K562 (cell line): ENCODE results near the gene ZMYM2. TPM values are rescaled to one million over a fixed set of nuclear protein-coding genes. Genes with fewer than 3 reads are reported as not detected.

ENCODE experiments used
- ATAC-seq: fragments of 200-7000 bp; cut with Tn5 transposase; 3 replicates; pipeline ENCODE4 v1.9.1; 2020; ENCODE audit warnings: moderate library complexity
- BruUV-seq: library from RNA; stranded (reverse); fragments of 400-500 nt; replicated peaks from 2 replicates; lab custom pipeline; 2021; lab: Mats Ljungman, UMichigan
- CTCF ChIA-PET: fragments of 300-600 bp; formaldehyde crosslinking; extraction: SDS; loops from one replicate; lab custom pipeline; 2021; ENCODE audit warnings: low intra/inter-chr PET ratio; lab: Yijun Ruan, JAX
- POLR2A ChIA-PET: fragments of 300-600, 350-650 bp; sonication (Branson Sonifier 250); formaldehyde crosslinking; extraction: SDS; loops from one replicate; lab custom pipeline; 2021; ENCODE audit warnings: antibody characterized with exemption, inconsistent platforms; lab: Yijun Ruan, JAX
- DNase-seq, 4 experiments: peaks; one replicate each; pipeline versions ENCODE4 v3.0.0 to v3.0.0-alpha.2; 2011 to 2018; ENCODE audit warnings: low spot score in 3 of 4, mixed read lengths in 3 of 4; ENCODE audit errors: extremely low read depth in 1 of 4
- FAIRE-seq: peaks from 2 replicates; lab custom pipeline; 2011; peaks lifted over from hg19 to GRCh38; lab: Jason Lieb, UNC
- H2AFZ ChIP-seq: 2 replicates; pipeline ENCODE4 v1.6.0; 2011; ENCODE audit warnings: low read depth, low read length, control low read depth, inconsistent platforms
- H3K27ac ChIP-seq: fragments of 200-600 bp; 3 replicates; pipeline ENCODE4 v1.8.0; 2011; ENCODE audit warnings: low read depth, mild to moderate bottlenecking, control low read depth, inconsistent platforms, low read length, moderate library complexity, mixed read lengths; ENCODE audit errors: extremely low read depth
- H3K27me3 ChIP-seq, 2 experiments: fragments of 300-600 bp in 1 of 2; 2 replicates in 1 of 2; 3 replicates in 1 of 2; pipeline versions ENCODE4 v1.6.0 to v1.8.0; 2011; ENCODE audit warnings: inconsistent platforms in 2 of 2, low read length in 2 of 2, mild to moderate bottlenecking in 1 of 2, mixed read lengths in 1 of 2, moderate library complexity in 1 of 2; ENCODE audit not compliant: control insufficient read depth in 2 of 2, insufficient read depth in 2 of 2
- H3K36me3 ChIP-seq: fragments of 300-600 bp; 3 replicates; pipeline ENCODE4 v1.8.0; 2011; ENCODE audit warnings: mild to moderate bottlenecking, low read length, inconsistent platforms; ENCODE audit not compliant: control insufficient read depth, insufficient read depth
- H3K4me1 ChIP-seq, 2 experiments: fragments of 200-600 bp in 1 of 2; replicated peaks in 1 of 2; 2 replicates in 1 of 2; 3 replicates in 1 of 2; pipeline versions ENCODE4 v1.5.1 to v1.8.0; 2011; ENCODE audit warnings: inconsistent platforms in 2 of 2, low read length in 2 of 2, mild to moderate bottlenecking in 1 of 2, mixed read lengths in 1 of 2, moderate library complexity in 1 of 2; ENCODE audit not compliant: control insufficient read depth in 2 of 2, insufficient read depth in 2 of 2
- H3K4me2 ChIP-seq: 2 replicates; pipeline ENCODE4 v1.6.1; 2011; ENCODE audit warnings: low read length, control low read depth, inconsistent platforms, mixed read lengths; ENCODE audit not compliant: insufficient read depth
- H3K4me3 ChIP-seq: fragments of 200-600 bp; sonication (generic), shearing (Covaris generic); 2 replicates; pipeline ENCODE4 v1.5.1; 2016; ENCODE audit warnings: control low read depth, inconsistent platforms
- H3K79me2 ChIP-seq: fragments of 200-600 bp; 3 replicates; pipeline ENCODE4 v1.8.0; 2011; ENCODE audit warnings: low read length, inconsistent platforms; ENCODE audit not compliant: control insufficient read depth, insufficient read depth
- H3K9ac ChIP-seq, 2 experiments: 2 replicates each; pipeline versions ENCODE4 v1.6.0 to v1.6.1; 2011; ENCODE audit warnings: low read depth in 2 of 2, low read length in 2 of 2, control low read depth in 1 of 2, inconsistent platforms in 1 of 2, mild to moderate bottlenecking in 1 of 2, mixed read lengths in 1 of 2; ENCODE audit not compliant: insufficient read depth in 1 of 2
- H3K9me1 ChIP-seq: one replicate; pipeline ENCODE4 v1.6.0; 2011; ENCODE audit warnings: inconsistent platforms, mild to moderate bottlenecking, low read length, moderate library complexity; ENCODE audit not compliant: control insufficient read depth, insufficient read depth
- H3K9me3 ChIP-seq: replicated peaks from 2 replicates; pipeline ENCODE4 v1.5.1; 2011; ENCODE audit warnings: low read depth, low read length, inconsistent platforms; ENCODE audit not compliant: control insufficient read depth, insufficient read depth
- H4K20me1 ChIP-seq: replicated peaks from 2 replicates; pipeline ENCODE4 v1.6.1; 2011; ENCODE audit warnings: low read length, inconsistent platforms, mixed read lengths; ENCODE audit not compliant: control insufficient read depth, insufficient read depth
- BCLAF1 ChIP-seq, 2 experiments: fragments of 450-650 bp in 1 of 2; IDR thresholded peaks; 2 replicates each; pipeline ENCODE4 v1.6.1; 2011 to 2017; ENCODE audit warnings: low read depth in 2 of 2, antibody characterized with exemption in 1 of 2, borderline replicate concordance in 1 of 2, low read length in 1 of 2, mild to moderate bottlenecking in 1 of 2, mixed read lengths in 1 of 2; ENCODE audit not compliant: control insufficient read depth in 1 of 2
- BRCA1 ChIP-seq, 2 experiments: fragments of 450-650 bp in 1 of 2; sonication (generic) in 1 of 2; formaldehyde crosslinking in 1 of 2; IDR thresholded peaks; 2 replicates each; pipeline versions ENCODE4 v1.5.0 to v1.6.1; 2017 to 2020; ENCODE audit warnings: mild to moderate bottlenecking in 1 of 2, missing genetic modification reagents in 1 of 2
- ERF ChIP-seq: fragments of 450-650 bp; formaldehyde crosslinking; IDR thresholded peaks from 2 replicates; pipeline ENCODE4 v1.4.0; 2020; ENCODE audit warnings: mild to moderate bottlenecking, mixed read lengths
- MAFK ChIP-seq: IDR thresholded peaks from 2 replicates; pipeline ENCODE4 v1.6.1; 2011; ENCODE audit warnings: low read length, improper control_type of control experiment
- MED1 ChIP-seq: sonication (generic); formaldehyde crosslinking; IDR thresholded peaks from 2 replicates; pipeline ENCODE4 v1.8.1; 2023; ENCODE audit warnings: missing genetic modification reagents, borderline replicate concordance
- POLR2AphosphoS2 ChIP-seq: IDR thresholded peaks from 2 replicates; pipeline ENCODE4 v1.6.1; 2012; ENCODE audit warnings: low read length, improper control_type of control experiment
- PRMT5 ChIP-seq: sonication (generic); formaldehyde crosslinking; IDR thresholded peaks from 2 replicates; pipeline ENCODE4 v1.5.0; 2020; ENCODE audit warnings: missing genetic modification reagents
- SUPT5H ChIP-seq: fragments of 450-650 bp; IDR thresholded peaks from 2 replicates; pipeline ENCODE4 v1.6.1; 2016
- TAL1 ChIP-seq: fragments of 450-650 bp; IDR thresholded peaks from 2 replicates; pipeline ENCODE4 v1.6.1; 2016; ENCODE audit warnings: mild to moderate bottlenecking
- ZNF232 ChIP-seq: sonication (generic); formaldehyde crosslinking; IDR thresholded peaks from 2 replicates; pipeline ENCODE4 v1.8.0; 2022; ENCODE audit warnings: mild to moderate bottlenecking, missing genetic modification reagents
- WGBS: fragments of 100-300 bp; shearing (Covaris generic); methylation state at CpG from one replicate; pipeline ENCODE4 v1.1.6; 2016; ENCODE audit warnings: low coverage, mixed read lengths; ENCODE audit not compliant: insufficient coverage; ENCODE audit errors: missing lambda C conversion rate; 5-methylcytosine and 5-hydroxymethylcytosine counted together
- in situ Hi-C: fragments of 300-500 bp; cut with MboI; formaldehyde crosslinking; loops from 4 replicates; pipeline ENCODE4 v1.15.0; 2018; ENCODE audit warnings: inconsistent platforms, mixed read lengths
- intact Hi-C: fragments of 100-400 bp; cut with micrococcal nuclease; formaldehyde crosslinking; loops from 2 replicates; pipeline ENCODE4 v1.14.2; 2022
- polyA plus RNA-seq, 8 experiments: library from polyadenylated mRNA; depleted of rRNA in 4 of 8; stranded (reverse) in 5 of 8; unstranded in 3 of 8; fragments of >200 nt; fragmentation: Nextera tagmentation in 2 of 8; fragmentation: Illumina TruSeq in 1 of 8; extraction: Ambion mirVana in 2 of 8; extraction: Trizol in 1 of 8; gene quantifications; 2 replicates each; pipeline versions ENCODE4 v1.2.1 to v1.2.3, GENCODE V29; 2011 to 2014; ENCODE audit warnings: inconsistent platforms in 1 of 8, missing spikeins in 1 of 8
- total RNA-seq, 7 experiments: library from RNA; depleted of rRNA in 6 of 7; stranded (reverse); fragments of >200 nt in 6 of 7; fragmentation: Illumina TruSeq in 2 of 7; extraction: Trizol in 2 of 7; gene quantifications; 2 replicates each; pipeline versions ENCODE4 v1.2.1 to v1.2.3, GENCODE V29; 2011 to 2021; ENCODE audit warnings: low replicate concordance in 1 of 7

The ZMYM2 gene
- total and polyA plus RNA-seq, 9 of the 15 experiments (the other 6 are each of a cell fraction or from before 2014, with no cell fraction given) = 5.0 to 48.8 (median 26.8) TPM

- TF ChIP-seq POLR2AphosphoS2 (no peak), SUPT5H (no peak), BCLAF1 (IDR thresholded peaks at IDR 0.05; ENCODE audit: borderline replicate concordance in 1 of 2, control insufficient read depth in 1 of 2, low read depth in 2 of 2, low read length in 1 of 2) (no peak), TAL1 (no peak)
Measured at GRCh38 chr13:20119960-20120359, 161.4 kb downstream of the ZMYM2 start (continued).

GRCh38 chr13:20121159-20121525 is 162.6 kb downstream of the ZMYM2 start:
- TF ChIP-seq PRMT5 (CRISPR knock-in tag) (no peak), ZNF232 (CRISPR knock-in tag) (no peak), BRCA1 (IDR thresholded peaks at IDR 0.05) (no peak), BRCA1 (CRISPR knock-in tag; IDR thresholded peaks at IDR 0.05) (no peak), ERF (no peak), MED1 (CRISPR knock-in tag) (no peak), MAFK (no peak)
- peak overlapping the region; percentile 63 for H2AFZ ChIP-seq
- CTCF ChIA-PET = no interaction called here
- in situ Hi-C loops = no loop called here
- no peak overlapping the region for H3K27ac ChIP-seq
- FAIRE-seq (no peak), ATAC-seq (no peak), DNase-seq (no peak)
- 10% methylated on average over 6 of the region's 7 CpGs for WGBS
- intact Hi-C loops = no loop called here
- no peaks in the 10 kb centered on the region for H3K36me3 ChIP-seq
- POLR2A ChIA-PET = interaction anchor here (1.0 to 1.1 kb wide), 2 partner anchors 11 to 19 kb away, joined by 3 to 4 read pairs; no protein-coding TSS in a partner anchor
- no peaks in the 10 kb centered on the region for H3K79me2 ChIP-seq
- no peak overlapping the region for H3K9ac ChIP-seq
- no TSS peak for BruUV-seq
- H3K27me3 ChIP-seq = no peaks in the 10 kb centered on the region
- H4K20me1 ChIP-seq = no peaks in the 10 kb centered on the region
- H3K9me3 ChIP-seq = no peaks in the 10 kb centered on the region
- H3K4me1 ChIP-seq = peaks cover 4 to 15% of the 10 kb centered on the region in 2 experiments; a peak in 3 of 5 replicates
- H3K4me2 ChIP-seq = peak overlapping the region; percentile 51
- peak overlapping the region; percentile 29 for H3K4me3 ChIP-seq
- H3K9me1 ChIP-seq = no peaks in the 10 kb centered on the region
